Measurements from ENCODE around the gene RASA3. TPM values are rescaled to one million over a fixed set of nuclear protein-coding genes. Genes with fewer than 3 reads are reported as not detected.

Gene RASA3
- total RNA-seq, 1 experiment from 2014 or later, result 22.3 TPM

- Mint-ChIP-seq H3K4me3 (peak overlapping the region; percentile 93), H3K9me3 (no peaks in the 10 kb centered on the region), H3K27me3 (ENCODE audit: low read depth) (peaks cover 10% of the 10 kb centered on the region), H3K27ac (peak overlapping the region; percentile 46; the same call in 1 of the 2 replicates), H3K4me1 (peaks cover 53% of the 10 kb centered on the region), H3K36me3 (no peaks in the 10 kb centered on the region)
- ATAC-seq (peak; percentile 13), DNase-seq (ENCODE audit: low spot score) (no peak)
- CTCF ChIA-PET, result interaction anchor here (0.7 to 2.5 kb wide), 3 partner anchors 19 to 97 kb away, joined by 3 to 8 read pairs (median 3); no protein-coding TSS in a partner anchor
- POLR2A ChIA-PET, result interaction anchor here (0.6 kb wide), 1 partner anchor 13 kb away, joined by 3 read pairs; no protein-coding TSS in a partner anchor
- TF ChIP-seq ETV6 (CRISPR knock-in tag; IDR thresholded peaks at IDR 0.05) (peak; percentile 65; the same call in 1 of the 2 replicates), MYBL2 (CRISPR knock-in tag; IDR thresholded peaks at IDR 0.05) (no peak), FOXP1 (CRISPR knock-in tag; IDR thresholded peaks at IDR 0.05; ENCODE audit: borderline replicate concordance) (peak; percentile 40; the same call in 1 of the 2 replicates), PRRX2 (CRISPR knock-in tag; IDR thresholded peaks at IDR 0.05) (no peak), NFE2L1 (CRISPR knock-in tag; IDR thresholded peaks at IDR 0.05) (no peak), TCF7 (CRISPR knock-in tag; IDR thresholded peaks at IDR 0.05; ENCODE audit: low read depth) (0 out of 2 replicates have a peak, but pooled peaks have one; percentile 30), SMAD3 (CRISPR knock-in tag; IDR thresholded peaks at IDR 0.05; ENCODE audit: borderline replicate concordance) (no peak), ZNF281 (CRISPR knock-in tag; IDR thresholded peaks at IDR 0.05) (no peak), ZNF425 (CRISPR knock-in tag; conservative IDR thresholded peaks at IDR 0.05) (no peak), ZNF121 (CRISPR knock-in tag; IDR thresholded peaks at IDR 0.05) (no peak), HMGXB4 (CRISPR knock-in tag; IDR thresholded peaks at IDR 0.05) (peak; percentile 65; the same call in 1 of the 2 replicates), NFATC4 (CRISPR knock-in tag; IDR thresholded peaks at IDR 0.05) (no peak), USF1 (CRISPR knock-in tag; IDR thresholded peaks at IDR 0.05) (no peak), CBFB (CRISPR knock-in tag; IDR thresholded peaks at IDR 0.05; ENCODE audit: low read depth) (no peak), ZNF512 (CRISPR knock-in tag; IDR thresholded peaks at IDR 0.05; ENCODE audit: borderline replicate concordance) (no peak), FOXJ3 (CRISPR knock-in tag; IDR thresholded peaks at IDR 0.05; ENCODE audit: borderline replicate concordance) (no peak), SP1 (CRISPR knock-in tag; conservative IDR thresholded peaks at IDR 0.05) (no peak), ZNF671 (CRISPR knock-in tag; IDR thresholded peaks at IDR 0.05) (no peak), TEAD4 (CRISPR knock-in tag; IDR thresholded peaks at IDR 0.05) (no peak), PRDM15 (CRISPR knock-in tag; IDR thresholded peaks at IDR 0.05) (no peak), NR3C1 (CRISPR knock-in tag; conservative IDR thresholded peaks at IDR 0.05; ENCODE audit: low read depth) (no peak), ZNF416 (CRISPR knock-in tag; IDR thresholded peaks at IDR 0.05) (no peak), ESRRA (CRISPR knock-in tag; IDR thresholded peaks at IDR 0.05; ENCODE audit: borderline replicate concordance) (no peak; the same call in 1 of the 2 replicates)
These were observed 622 bp downstream of the RASA3 start for GRCh38 chr13:114131583-114132418.
